ENCODE measurements around the gene IFITM2. TPM values are rescaled to one million over a fixed set of nuclear protein-coding genes. Genes with fewer than 3 reads are reported as not detected.

The IFITM2 gene
- total RNA-seq, 1 experiment from 2014 or later: 421 TPM

DNA sequence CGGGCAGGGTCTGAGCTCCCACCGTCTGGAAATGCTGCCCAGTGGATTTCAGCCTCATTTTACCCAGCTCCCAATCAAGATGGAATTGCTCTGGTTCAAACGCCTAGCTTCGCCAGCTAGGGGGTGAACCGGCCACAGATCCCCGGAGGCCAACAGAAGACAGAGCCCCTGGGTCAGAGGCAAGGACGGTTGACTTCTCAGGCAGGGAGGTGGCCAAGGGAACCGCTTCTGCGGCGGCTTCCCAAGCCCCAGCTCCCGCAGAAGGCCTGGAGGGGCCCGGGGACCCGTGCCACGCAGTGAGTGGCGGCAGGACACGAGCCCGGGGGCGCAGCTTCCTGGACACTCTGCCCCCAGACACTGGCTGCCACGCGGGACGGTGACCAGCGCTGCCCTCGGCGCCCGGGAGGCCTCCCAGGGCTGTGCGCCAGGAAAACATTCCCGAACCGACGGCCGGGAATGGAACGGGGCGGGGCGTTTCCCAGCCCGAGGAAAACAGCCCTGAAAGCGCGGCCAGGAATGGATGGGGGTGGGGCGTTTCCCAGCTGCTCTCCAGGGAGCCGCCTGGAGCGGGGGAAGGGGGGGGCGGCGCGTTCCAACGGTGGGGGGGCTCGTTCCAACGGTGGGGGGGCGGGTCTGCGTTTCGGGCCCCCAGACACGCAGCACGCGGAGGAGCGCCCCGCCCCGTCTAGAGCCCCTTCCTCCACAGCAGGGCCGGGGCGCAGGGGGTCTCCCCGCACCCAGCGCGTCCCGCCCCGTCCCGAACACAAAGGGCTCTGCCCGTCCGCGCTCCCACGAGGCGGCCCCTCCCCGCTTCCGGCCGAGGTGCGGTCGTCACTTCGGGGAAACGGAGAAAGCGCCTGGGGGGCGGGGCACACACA is 48.2 kb downstream of the IFITM2 start:
- H2BK20ac ChIP-seq (ENCODE audit: low read depth, low read length, poor library complexity, severe bottlenecking): no peak overlapping the region
- H4K91ac ChIP-seq (ENCODE audit: insufficient read length, low read depth, low read length): peak overlapping the region; percentile 92
- H2BK15ac ChIP-seq (ENCODE audit: low read depth, low read length): no peak overlapping the region; the same call in 1 of the 2 replicates
- no peaks in the 10 kb centered on the region for H4K20me1 ChIP-seq (ENCODE audit: control insufficient read depth, insufficient read depth, insufficient read length)
- peak overlapping the region; percentile 16 for H3K4me2 ChIP-seq (ENCODE audit: insufficient read depth, insufficient read length, low read length)
- Mint-ChIP-seq H3K27me3 (ENCODE audit: low read depth) (peaks cover 24% of the 10 kb centered on the region), H3K9me3 (peaks cover 21 to 25% of the 10 kb centered on the region in 2 experiments), H3K27ac (peak overlapping the region; percentile 25 to 95 (median 89); a peak in 6 of 7 replicates), H3K4me3 (peak overlapping the region; percentile 52 to 70; a peak in 4 of 5 replicates), H3K4me1 (peaks cover 24 to 35% of the 10 kb centered on the region in 2 experiments), H3K36me3 (ENCODE audit: insufficient read depth in 1 of 3, low read depth in 3 of 3) (peaks cover 0 to 8% (median 6%) of the 10 kb centered on the region in 3 experiments; a peak in 3 of 7 replicates)
- peak; percentile 88 for DNase-seq
- peak overlapping the region; percentile 59 for H3K18ac ChIP-seq (ENCODE audit: insufficient read length, low read depth, low read length)
- peak overlapping the region; percentile 47; the same call in 1 of the 2 replicates for H3K4ac ChIP-seq (ENCODE audit: low read depth, low read length)
- peak overlapping the region; percentile 85 for H3K14ac ChIP-seq (ENCODE audit: insufficient read depth, low read length)
- H3K23me2 ChIP-seq (ENCODE audit: insufficient read length, low read depth, low read length, poor library complexity, severe bottlenecking): no peaks in the 10 kb centered on the region
- H4K5ac ChIP-seq (ENCODE audit: insufficient read length, low read depth, low read length): no peak overlapping the region
- H2BK12ac ChIP-seq (ENCODE audit: insufficient read length, low read depth, low read length): no peak overlapping the region
- H2AFZ ChIP-seq (ENCODE audit: low read length): no peak overlapping the region
- H2BK120ac ChIP-seq (ENCODE audit: low read depth, low read length, poor library complexity, severe bottlenecking): peak overlapping the region; percentile 1
- H3T11ph ChIP-seq (ENCODE audit: low read length): no peak overlapping the region
- no peaks in the 10 kb centered on the region for H3K27me3 ChIP-seq (ENCODE audit: insufficient read depth, low read length)
- no peak overlapping the region for H2BK5ac ChIP-seq (ENCODE audit: insufficient read length, low read length)
- TF ChIP-seq, protein P1, sequence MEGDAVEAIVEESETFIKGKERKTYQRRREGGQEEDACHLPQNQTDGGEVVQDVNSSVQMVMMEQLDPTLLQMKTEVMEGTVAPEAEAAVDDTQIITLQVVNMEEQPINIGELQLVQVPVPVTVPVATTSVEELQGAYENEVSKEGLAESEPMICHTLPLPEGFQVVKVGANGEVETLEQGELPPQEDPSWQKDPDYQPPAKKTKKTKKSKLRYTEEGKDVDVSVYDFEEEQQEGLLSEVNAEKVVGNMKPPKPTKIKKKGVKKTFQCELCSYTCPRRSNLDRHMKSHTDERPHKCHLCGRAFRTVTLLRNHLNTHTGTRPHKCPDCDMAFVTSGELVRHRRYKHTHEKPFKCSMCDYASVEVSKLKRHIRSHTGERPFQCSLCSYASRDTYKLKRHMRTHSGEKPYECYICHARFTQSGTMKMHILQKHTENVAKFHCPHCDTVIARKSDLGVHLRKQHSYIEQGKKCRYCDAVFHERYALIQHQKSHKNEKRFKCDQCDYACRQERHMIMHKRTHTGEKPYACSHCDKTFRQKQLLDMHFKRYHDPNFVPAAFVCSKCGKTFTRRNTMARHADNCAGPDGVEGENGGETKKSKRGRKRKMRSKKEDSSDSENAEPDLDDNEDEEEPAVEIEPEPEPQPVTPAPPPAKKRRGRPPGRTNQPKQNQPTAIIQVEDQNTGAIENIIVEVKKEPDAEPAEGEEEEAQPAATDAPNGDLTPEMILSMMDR (conservative IDR thresholded peaks at IDR 0.05): no peak
- H3K79me1 ChIP-seq (ENCODE audit: insufficient read depth, low read depth, low read length, poor library complexity, severe bottlenecking): no peaks in the 10 kb centered on the region
- no peaks in the 10 kb centered on the region for H3K79me2 ChIP-seq (ENCODE audit: insufficient read depth, low read length)
- H4K8ac ChIP-seq (replicated peaks; ENCODE audit: insufficient read length, low read depth, low read length): no peak overlapping the region
- no CpG with 5 or more reads among the region's 76 CpGs for whole genome bisulfite sequencing (ENCODE audit: extremely low coverage, insufficient read length, low lambda C conversion rate)
- H3K56ac ChIP-seq (ENCODE audit: insufficient read length, low read depth, low read length): no peak overlapping the region
- peak overlapping the region; percentile 6 for H3K27ac ChIP-seq (ENCODE audit: insufficient read length, low read depth, low read length)
- H2AK5ac ChIP-seq (ENCODE audit: insufficient read length, low read length): no peak overlapping the region
- H3K4me1 ChIP-seq (ENCODE audit: insufficient read depth, low read length): no peaks in the 10 kb centered on the region
- H3K9me3 ChIP-seq (ENCODE audit: control insufficient read depth, low read depth, low read length): peaks cover 4% of the 10 kb centered on the region
- no peak overlapping the region for H3K23ac ChIP-seq (ENCODE audit: insufficient read length, low read depth, low read length)
- peak overlapping the region; percentile 5 for H3K9ac ChIP-seq (ENCODE audit: extremely low read depth, insufficient read length, low read length)
